ENCODE data around the gene MORF4L2.
"Not testable (repeated sequence)": the region's sequence is repeated elsewhere in the genome, so short reads cannot be mapped to it uniquely, and the experiment has no call there.

MORF4L2 gene

DNA sequence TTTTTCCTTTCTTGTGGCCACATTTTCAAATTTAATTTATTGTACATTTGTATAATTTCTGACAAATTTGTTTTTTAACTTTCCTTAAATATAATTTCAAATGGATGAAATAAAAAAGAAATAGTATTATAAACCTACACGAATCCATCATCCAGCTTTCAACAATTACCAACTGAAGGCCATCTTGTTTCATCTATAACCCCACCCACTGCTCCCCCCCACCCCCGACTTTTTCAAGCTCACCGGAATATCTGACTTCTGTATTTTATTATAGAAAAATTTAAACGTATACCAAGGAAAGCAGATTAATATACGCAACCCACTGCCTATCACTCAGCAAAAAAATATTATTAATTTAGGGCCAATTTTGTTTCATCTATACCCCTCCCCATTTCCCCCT, 1.1 kb downstream of the MORF4L2 start:
- Histone ChIP-seq H3K27ac (peak overlapping the region in 11 of 21 experiments; percentile 77 to 93 (median 86)), H3K4me3 (peak overlapping the region; percentile 34 to 58 (median 48))

DNA sequence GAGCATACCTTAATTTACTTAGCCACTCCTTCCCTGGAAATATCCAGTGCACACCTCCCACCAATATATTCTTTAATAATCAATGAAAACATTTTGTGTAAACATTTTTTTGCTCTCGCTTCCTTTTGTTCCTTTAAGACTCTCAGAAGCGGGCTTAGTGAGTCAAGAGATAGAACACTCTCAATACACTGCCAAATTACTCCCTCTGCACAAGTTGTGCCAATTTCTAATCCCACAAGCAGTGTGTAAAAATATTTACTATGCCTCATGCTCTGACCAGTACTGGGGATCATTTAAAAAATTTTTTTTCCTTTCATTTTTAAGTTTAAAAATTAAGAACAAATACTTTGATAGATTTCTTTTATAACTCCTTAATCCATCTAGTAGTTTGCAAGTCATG, 5.1 kb downstream of the MORF4L2 start:
- Histone ChIP-seq H3K4me3 (no peak overlapping the region), H3K27ac (no peak overlapping the region)

- no peak overlapping the region for H3K4me3 ChIP-seq
- no peak overlapping the region for H3K27ac ChIP-seq
These were observed 8.1 kb downstream of the MORF4L2 start for GRCh38 chrX:103678199-103678993.

GRCh38 chrX:103674531-103675454, 11.7 kb downstream of the MORF4L2 start:
- Histone ChIP-seq H3K4me3 (no peak overlapping the region), H3K27ac (no peak overlapping the region)

GRCh38 chrX:103669745-103670144, 16.8 kb downstream of the MORF4L2 start:
- Histone ChIP-seq H3K4me3 (no peak overlapping the region), H3K27ac (no peak overlapping the region)

DNA sequence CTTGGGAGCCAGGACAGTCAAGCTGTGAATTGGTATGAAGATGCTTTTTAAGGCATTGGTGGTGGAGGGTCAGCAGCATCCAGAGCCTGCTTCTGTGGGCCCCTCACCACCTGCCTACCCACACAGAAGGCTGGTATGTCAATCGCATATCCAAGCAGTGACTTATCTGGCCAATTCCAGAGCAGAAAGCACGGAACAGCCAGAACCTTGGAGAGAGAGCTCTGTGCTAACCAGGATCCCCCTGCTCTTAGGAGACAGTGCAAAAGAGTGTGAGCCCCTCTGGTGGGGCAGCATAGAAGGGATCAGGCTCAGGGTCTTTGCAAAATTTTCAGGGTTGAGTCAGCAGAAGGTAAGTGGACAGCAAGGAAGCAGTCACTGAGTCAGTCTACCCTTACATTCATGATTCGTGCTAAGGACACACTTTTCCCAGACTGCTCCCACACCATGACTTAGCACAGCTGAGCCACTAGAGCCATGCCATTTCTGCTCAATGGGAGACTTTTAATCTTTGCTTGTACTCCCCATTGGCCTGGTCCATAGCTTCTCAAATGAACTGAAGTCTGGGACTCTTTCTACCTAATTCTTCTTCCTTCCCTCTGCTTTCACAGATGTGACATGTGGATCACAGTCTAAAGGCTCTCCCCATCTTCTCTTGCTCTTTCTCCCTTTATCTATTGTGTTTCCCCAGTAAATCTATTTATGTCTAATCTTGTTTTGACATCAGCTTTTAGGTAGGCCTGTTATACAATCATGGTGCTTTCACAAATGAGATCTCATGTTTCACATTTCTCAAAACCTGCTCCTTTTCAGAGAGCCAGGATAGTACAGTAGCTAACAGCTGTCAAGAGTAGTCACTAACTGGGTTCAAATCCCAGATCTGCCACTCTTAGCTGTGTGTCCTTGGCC, 20.0 kb downstream of the MORF4L2 start:
- H3K4me3 ChIP-seq, result no peak overlapping the region
- H3K27ac ChIP-seq, result no peak overlapping the region

- Histone ChIP-seq H3K27ac (no peak overlapping the region), H3K4me3 (no peak overlapping the region)
These were observed 22.3 kb downstream of the MORF4L2 start for GRCh38 chrX:103663981-103664762.

DNA sequence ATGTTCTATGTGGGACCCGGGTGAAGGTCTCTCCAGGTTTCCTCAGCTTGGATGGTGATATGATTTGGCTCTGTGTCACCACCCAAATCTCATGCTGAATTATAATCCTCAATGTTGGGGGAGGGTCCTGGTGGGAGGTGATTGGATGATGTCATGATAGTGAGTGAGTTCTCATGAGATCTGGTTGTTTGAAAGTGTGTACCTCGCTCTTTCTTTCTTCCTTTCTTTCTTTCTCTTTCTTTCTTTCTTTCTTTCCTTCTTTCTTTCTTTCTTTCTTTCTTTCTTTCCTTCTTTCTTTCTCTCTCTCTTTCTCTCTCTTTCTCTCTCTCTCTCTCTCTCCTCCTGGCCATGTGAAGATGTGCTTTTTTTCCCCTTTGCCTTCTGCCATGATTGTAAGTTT, 27.0 kb downstream of the MORF4L2 start:
- H3K4me3 ChIP-seq, H3K27ac ChIP-seq: not testable (repeated sequence)

GRCh38 chrX:103658681-103659433, 27.6 kb downstream of the MORF4L2 start:
- Histone ChIP-seq H3K4me3 (no peak overlapping the region), H3K27ac (no peak overlapping the region)

DNA sequence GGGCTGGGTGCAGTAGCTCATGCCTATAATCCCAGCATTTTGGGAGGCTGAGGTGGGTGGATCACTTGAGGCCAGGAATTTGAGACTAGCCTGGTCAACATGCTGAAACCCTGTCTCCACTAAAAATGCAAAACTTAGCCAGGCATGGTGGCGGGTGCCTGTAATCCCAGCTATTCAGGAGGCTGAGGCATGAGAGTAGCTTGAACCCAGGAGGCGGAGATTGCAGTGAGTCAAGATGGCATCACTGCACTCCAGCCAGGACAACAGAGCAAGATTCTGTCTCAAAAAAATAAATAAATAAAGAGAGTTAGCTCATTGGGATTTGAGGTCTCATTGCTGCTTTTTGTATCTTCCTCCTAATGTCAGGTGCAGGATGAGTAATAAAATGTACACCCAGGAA, 29.4 kb downstream of the MORF4L2 start:
- H3K4me3 ChIP-seq, H3K27ac ChIP-seq: not testable (repeated sequence)

- H3K27ac ChIP-seq, result no peak overlapping the region
- no peak overlapping the region for H3K4me3 ChIP-seq
These were observed 29.9 kb downstream of the MORF4L2 start for GRCh38 chrX:103656617-103657016.

- H3K4me3 ChIP-seq, H3K27ac ChIP-seq: not testable (repeated sequence)
These were observed 31.1 kb downstream of the MORF4L2 start for GRCh38 chrX:103655230-103656000.

DNA sequence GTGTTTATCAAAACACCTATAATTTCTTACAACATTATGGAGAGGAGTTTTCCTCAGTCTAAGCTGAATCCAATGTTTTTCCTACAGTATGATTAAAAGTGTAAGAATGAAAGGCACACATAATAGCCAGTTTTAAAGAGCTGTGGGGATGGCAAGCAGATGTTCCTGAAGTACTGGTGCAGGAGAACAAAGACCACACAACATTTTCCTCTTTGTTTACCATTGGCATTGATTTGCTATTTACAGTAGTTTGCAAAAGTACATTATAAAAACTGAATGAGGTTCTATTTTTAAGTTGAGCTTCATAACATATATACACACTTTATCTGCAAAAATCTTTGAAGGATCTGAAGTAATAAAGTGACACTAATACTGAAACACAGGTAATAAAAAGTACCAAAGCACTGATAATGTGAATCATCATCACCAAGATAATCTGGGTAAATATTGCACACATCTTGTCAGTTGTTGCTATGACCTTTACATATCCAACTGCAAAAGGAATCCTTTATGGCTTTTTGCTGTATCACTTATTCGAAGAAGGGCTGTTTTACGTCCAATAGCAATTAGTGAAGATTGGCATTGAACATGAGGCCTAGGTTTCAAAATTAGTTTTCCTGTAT, 35.2 kb downstream of the MORF4L2 start:
- H3K4me3 ChIP-seq, result no peak overlapping the region
- H3K27ac ChIP-seq, result no peak overlapping the region

DNA sequence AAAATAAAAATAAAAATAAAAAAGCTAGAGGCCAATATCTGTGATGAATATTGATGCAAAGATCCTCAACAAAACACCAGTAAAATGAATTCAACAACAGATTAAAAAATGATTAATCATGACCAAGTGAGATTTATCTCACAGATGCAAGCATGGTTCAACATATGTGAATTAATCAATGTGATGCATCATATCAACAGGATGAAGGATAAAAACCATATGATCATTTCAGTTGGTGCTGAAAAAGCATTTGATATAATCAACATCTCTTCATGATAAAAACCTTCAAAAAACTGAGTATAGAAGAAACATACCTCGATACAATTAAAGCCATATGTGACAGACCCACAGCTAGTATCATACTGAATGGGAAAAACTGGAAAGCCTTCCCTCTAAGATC, 38.9 kb downstream of the MORF4L2 start:
- H3K27ac ChIP-seq, result no peak overlapping the region
- H3K4me3 ChIP-seq, result no peak overlapping the region

DNA sequence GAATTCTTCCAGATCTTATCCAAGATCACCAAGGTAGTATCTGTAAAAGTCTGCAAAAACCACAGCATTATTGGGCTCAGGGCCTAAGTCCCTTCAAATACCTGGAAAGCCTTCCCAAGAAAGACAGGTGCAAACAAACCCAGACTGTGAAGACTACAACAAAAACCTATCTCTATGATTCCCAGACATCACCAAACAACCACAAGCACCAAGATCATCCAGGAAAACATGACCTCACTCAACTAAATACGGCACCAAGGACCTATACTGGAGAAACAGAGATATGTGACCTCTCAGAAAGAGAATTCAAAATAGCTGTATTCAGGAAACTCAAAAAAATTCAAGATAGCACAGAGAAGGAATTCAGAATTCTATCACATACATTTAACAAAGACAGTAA, 42.4 kb downstream of the MORF4L2 start:
- no peak overlapping the region for H3K4me3 ChIP-seq
- H3K27ac ChIP-seq, result no peak overlapping the region

GRCh38 chrX:103640401-103641155, 45.9 kb downstream of the MORF4L2 start:
- Histone ChIP-seq H3K27ac (no peak overlapping the region), H3K4me3 (no peak overlapping the region)

All from skin epidermis (tissue), 12 donors.